HL-60 (cell line): Measurements from ENCODE around the gene TM7SF2.

Source experiments
- DNase-seq, 2 experiments: peaks; one replicate each; pipeline ENCODE4 v3.0.0-alpha.2; 2010 to 2020; ENCODE audit warnings: low read depth in 1 of 2, low spot score in 1 of 2
- H3K27ac ChIP-seq: fragments of 250-450 bp; sonication (Bioruptor Pico); replicated peaks from 2 replicates; pipeline ENCODE4 v1.5.1; 2020; ENCODE audit warnings: mild to moderate bottlenecking, moderate library complexity
- H3K27me3 ChIP-seq: fragments of 250-450 bp; sonication (Bioruptor Pico); 2 replicates; pipeline ENCODE4 v1.5.1; 2021; ENCODE audit warnings: mild to moderate bottlenecking, moderate library complexity; ENCODE audit not compliant: insufficient read depth, poor library complexity, severe bottlenecking
- H3K4me3 ChIP-seq: replicated peaks from 2 replicates; pipeline ENCODE4 v1.5.1; 2011; ENCODE audit warnings: mild to moderate bottlenecking, control low read depth, low read length; ENCODE audit not compliant: insufficient read depth
- CTCF ChIP-seq: IDR thresholded peaks from one replicate; pipeline ENCODE4 v1.5.1; 2011; ENCODE audit warnings: low read length, control low read depth, inconsistent platforms; ENCODE audit not compliant: insufficient read depth
- GABPA ChIP-seq: IDR thresholded peaks from 2 replicates; pipeline ENCODE4 v1.6.1; 2012; ENCODE audit warnings: low read depth
- POLR2AphosphoS5 ChIP-seq: IDR thresholded peaks from 2 replicates; pipeline ENCODE4 v1.6.1; 2012; ENCODE audit warnings: low read depth
- SPI1 ChIP-seq: IDR thresholded peaks from 2 replicates; pipeline ENCODE4 v1.6.1; 2012; ENCODE audit warnings: low read depth, mild to moderate bottlenecking, borderline replicate concordance
- TF ChIP-seq, protein P1 (sequence below): IDR thresholded peaks from 2 replicates; pipeline ENCODE4 v1.6.1; 2012; ENCODE audit warnings: low read depth; ENCODE audit not compliant: insufficient replicate concordance

TM7SF2 gene

GRCh38 chr11:65157336-65157735 is 45.7 kb downstream of the TM7SF2 start:
- Histone ChIP-seq H3K27me3 (no peaks in the 10 kb centered on the region), H3K4me3 (no peak overlapping the region), H3K27ac (no peak overlapping the region)
- DNase-seq, result no peak
- no peak for TF ChIP-seq SPI1

DNA sequence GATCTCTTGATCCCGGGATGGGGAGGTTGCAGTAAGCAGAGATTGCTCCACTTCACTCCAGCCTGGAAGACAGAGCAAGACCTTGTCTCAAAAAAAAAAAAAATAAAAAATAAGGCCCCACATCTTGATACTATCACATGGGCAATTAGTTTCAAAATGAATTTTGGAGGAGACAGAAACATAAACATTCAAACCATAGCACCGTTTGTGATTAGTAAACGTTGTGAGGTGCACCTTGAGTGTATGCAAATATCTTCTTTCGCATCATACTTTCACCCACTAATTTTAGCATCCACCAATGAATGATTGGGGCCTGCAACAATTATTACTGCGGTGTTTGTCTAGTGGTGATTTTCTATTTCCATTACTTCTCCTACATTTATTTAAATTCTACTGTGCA is 47.3 kb downstream of the TM7SF2 start:
- no peak for DNase-seq
- Histone ChIP-seq H3K27me3 (no peaks in the 10 kb centered on the region), H3K4me3 (no peak overlapping the region), H3K27ac (no peak overlapping the region)
- TF ChIP-seq POLR2AphosphoS5 (no peak), CTCF (no peak), GABPA (no peak), SPI1 (no peak)
- TF ChIP-seq, protein P1, sequence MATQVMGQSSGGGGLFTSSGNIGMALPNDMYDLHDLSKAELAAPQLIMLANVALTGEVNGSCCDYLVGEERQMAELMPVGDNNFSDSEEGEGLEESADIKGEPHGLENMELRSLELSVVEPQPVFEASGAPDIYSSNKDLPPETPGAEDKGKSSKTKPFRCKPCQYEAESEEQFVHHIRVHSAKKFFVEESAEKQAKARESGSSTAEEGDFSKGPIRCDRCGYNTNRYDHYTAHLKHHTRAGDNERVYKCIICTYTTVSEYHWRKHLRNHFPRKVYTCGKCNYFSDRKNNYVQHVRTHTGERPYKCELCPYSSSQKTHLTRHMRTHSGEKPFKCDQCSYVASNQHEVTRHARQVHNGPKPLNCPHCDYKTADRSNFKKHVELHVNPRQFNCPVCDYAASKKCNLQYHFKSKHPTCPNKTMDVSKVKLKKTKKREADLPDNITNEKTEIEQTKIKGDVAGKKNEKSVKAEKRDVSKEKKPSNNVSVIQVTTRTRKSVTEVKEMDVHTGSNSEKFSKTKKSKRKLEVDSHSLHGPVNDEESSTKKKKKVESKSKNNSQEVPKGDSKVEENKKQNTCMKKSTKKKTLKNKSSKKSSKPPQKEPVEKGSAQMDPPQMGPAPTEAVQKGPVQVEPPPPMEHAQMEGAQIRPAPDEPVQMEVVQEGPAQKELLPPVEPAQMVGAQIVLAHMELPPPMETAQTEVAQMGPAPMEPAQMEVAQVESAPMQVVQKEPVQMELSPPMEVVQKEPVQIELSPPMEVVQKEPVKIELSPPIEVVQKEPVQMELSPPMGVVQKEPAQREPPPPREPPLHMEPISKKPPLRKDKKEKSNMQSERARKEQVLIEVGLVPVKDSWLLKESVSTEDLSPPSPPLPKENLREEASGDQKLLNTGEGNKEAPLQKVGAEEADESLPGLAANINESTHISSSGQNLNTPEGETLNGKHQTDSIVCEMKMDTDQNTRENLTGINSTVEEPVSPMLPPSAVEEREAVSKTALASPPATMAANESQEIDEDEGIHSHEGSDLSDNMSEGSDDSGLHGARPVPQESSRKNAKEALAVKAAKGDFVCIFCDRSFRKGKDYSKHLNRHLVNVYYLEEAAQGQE, result no peak

DNA sequence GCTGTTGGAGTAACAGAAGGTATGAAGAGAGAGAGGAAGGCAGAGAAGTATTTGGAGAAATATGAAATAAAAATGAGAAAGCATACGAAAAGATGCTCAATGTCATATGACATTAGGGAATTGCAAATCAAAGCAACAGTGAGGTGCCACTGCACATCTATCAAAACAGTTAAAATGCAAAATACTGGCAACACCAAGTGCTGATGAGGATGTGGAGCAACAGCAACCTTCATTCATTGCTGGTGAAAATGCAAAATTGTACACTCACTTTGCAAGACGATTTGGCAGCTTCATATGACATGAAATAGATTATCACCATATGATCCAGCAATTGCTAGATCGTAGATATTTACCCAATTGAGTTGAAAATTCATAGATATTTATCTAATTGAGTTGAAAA is 49.0 kb downstream of the TM7SF2 start:
- Histone ChIP-seq H3K27me3 (no peaks in the 10 kb centered on the region), H3K27ac (no peak overlapping the region), H3K4me3 (no peak overlapping the region)
- no peak for DNase-seq
- TF ChIP-seq CTCF (no peak), SPI1 (no peak), GABPA (no peak), POLR2AphosphoS5 (no peak)
- TF ChIP-seq, protein P1, result no peak

DNA sequence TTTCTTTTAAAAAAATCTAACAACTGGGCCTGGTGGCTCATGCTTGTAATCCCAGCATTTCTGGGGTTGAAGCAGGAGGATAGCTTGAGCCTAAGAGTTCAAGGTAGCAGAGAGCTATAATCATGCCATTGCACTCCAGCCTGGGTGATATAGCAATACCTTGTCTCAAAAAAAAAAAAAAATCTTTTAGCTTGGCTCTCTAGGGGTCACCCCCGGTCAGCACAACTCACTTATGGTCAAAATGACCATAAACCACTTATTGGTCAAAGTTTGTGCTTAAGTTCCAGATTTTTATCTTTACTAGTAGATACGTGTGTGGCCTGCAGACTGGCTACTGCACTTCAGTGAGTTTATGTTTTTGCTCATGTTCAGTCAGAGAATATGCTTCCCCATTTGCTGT is 52.0 kb downstream of the TM7SF2 start:
- no peak for DNase-seq
- no peak for TF ChIP-seq SPI1
- no peak for TF ChIP-seq POLR2AphosphoS5
- TF ChIP-seq GABPA, result no peak
- no peak for TF ChIP-seq CTCF
- TF ChIP-seq, protein P1, result no peak
- Histone ChIP-seq H3K27ac (no peak overlapping the region), H3K27me3 (no peaks in the 10 kb centered on the region), H3K4me3 (no peak overlapping the region)
